HCT116 (cell line): ENCODE data around the gene SERPIND1. TPM values are rescaled to one million over a fixed set of nuclear protein-coding genes. Genes with fewer than 3 reads are reported as not detected.

Source experiments
- ATAC-seq: fragments of 200-7000 bp; cut with Tn5 transposase; 2 replicates; pipeline ENCODE4 v1.9.1; 2020; ENCODE audit warnings: mild to moderate bottlenecking, moderate library complexity
- BruUV-seq: library from RNA; stranded (reverse); fragments of 400-500 nt; replicated peaks from 2 replicates; lab custom pipeline; 2021; lab: Mats Ljungman, UMichigan
- CTCF ChIA-PET: fragments of 300-600 bp; sonication (Branson Sonifier 250); formaldehyde crosslinking; loops from one replicate; lab custom pipeline; 2021; ENCODE audit warnings: antibody characterized with exemption; lab: Charles Lee
- POLR2A ChIA-PET: fragments of 300-600, 350-600 bp; sonication (Branson Sonifier 250); formaldehyde crosslinking; loops from one replicate; lab custom pipeline; 2021; ENCODE audit warnings: antibody characterized with exemption; lab: Charles Lee
- RAD21 ChIA-PET, 2 experiments: fragments of 300-600 bp; sonication (Branson Sonifier 250); formaldehyde crosslinking; loops; one replicate each; lab custom pipeline; 2023; ENCODE audit warnings: low total read pairs in 2 of 2; ENCODE audit not compliant: uncharacterized antibody in 2 of 2, unreplicated experiment in 2 of 2, low non-redundant PET in 1 of 2; lab: Charles Lee
- DNase-seq: peaks from one replicate; pipeline ENCODE4 v3.0.0-alpha.2; 2010; ENCODE audit warnings: low read depth, low spot score
- H2AFZ ChIP-seq: fragments of 200-600 bp; shearing (Covaris generic), sonication (generic); 2 replicates; pipeline ENCODE4 v1.6.1; 2017; ENCODE audit warnings: low read depth, mixed run types, mixed read lengths, antibody characterized with exemption, low read length; ENCODE audit not compliant: poor library complexity, severe bottlenecking
- H3K27ac ChIP-seq: 2 replicates; pipeline ENCODE4 v1.5.1; 2012; ENCODE audit warnings: low read depth, low read length
- H3K27me3 ChIP-seq: fragments of 200-600 bp; sonication (generic); 2 replicates; pipeline ENCODE4 v1.6.1; 2016; ENCODE audit warnings: mixed run types, low read length, mixed read lengths; ENCODE audit not compliant: insufficient read depth
- H3K36me3 ChIP-seq, 2 experiments: fragments of 200-500 bp in 1 of 2; fragments of 200-600 bp in 1 of 2; sonication (Bioruptor generic) in 1 of 2; sonication (generic) in 1 of 2; 2 replicates each; pipeline versions ENCODE4 v1.5.1 to v1.6.1; 2014 to 2016; ENCODE audit warnings: low read length in 2 of 2, inconsistent platforms in 1 of 2, mixed read lengths in 1 of 2, mixed run types in 1 of 2; ENCODE audit not compliant: insufficient read depth in 2 of 2, control insufficient read depth in 1 of 2
- H3K4me1 ChIP-seq, 2 experiments: fragments of 200-600 bp in 1 of 2; sonication (generic) in 1 of 2; 2 replicates each; pipeline versions ENCODE4 v1.5.1 to v1.6.1; 2012 to 2017; ENCODE audit warnings: low read length in 2 of 2, inconsistent platforms in 1 of 2, mild to moderate bottlenecking in 1 of 2, mixed read lengths in 1 of 2, mixed run types in 1 of 2, moderate library complexity in 1 of 2; ENCODE audit not compliant: insufficient read depth in 2 of 2, control insufficient read depth in 1 of 2
- H3K4me2 ChIP-seq: fragments of 200-600 bp; sonication (generic); 2 replicates; pipeline ENCODE4 v1.6.1; 2017; ENCODE audit warnings: mixed run types, low read length, mixed read lengths
- H3K4me3 ChIP-seq, 2 experiments: fragments of 200-600 bp in 1 of 2; sonication (generic) in 1 of 2; replicated peaks in 1 of 2; 2 replicates each; pipeline ENCODE4 v1.5.1; 2011 to 2016; ENCODE audit warnings: low read length in 2 of 2, control low read depth in 1 of 2, low read depth in 1 of 2, mild to moderate bottlenecking in 1 of 2, mixed read lengths in 1 of 2, mixed run types in 1 of 2
- H3K79me2 ChIP-seq: fragments of 200-600 bp; sonication (generic); 2 replicates; pipeline ENCODE4 v1.6.1; 2017; ENCODE audit warnings: mild to moderate bottlenecking, mixed run types, low read length, moderate library complexity, mixed read lengths; ENCODE audit not compliant: insufficient read depth
- H3K9ac ChIP-seq: fragments of 200-600 bp; sonication (generic); 2 replicates; pipeline ENCODE4 v1.6.1; 2016; ENCODE audit warnings: low read length, mixed read lengths
- H3K9me2 ChIP-seq: fragments of 200-600 bp; sonication (generic), shearing (Covaris generic); 2 replicates; pipeline ENCODE4 v1.6.1; 2017; ENCODE audit warnings: mixed run types, mild to moderate bottlenecking, moderate library complexity; ENCODE audit not compliant: insufficient read depth
- H3K9me3 ChIP-seq, 2 experiments: fragments of 200-500 bp in 1 of 2; fragments of 200-600 bp in 1 of 2; sonication (Bioruptor generic) in 1 of 2; sonication (generic) in 1 of 2; 2 replicates each; pipeline ENCODE4 v1.6.1; 2014 to 2017; ENCODE audit warnings: low read length in 2 of 2, mixed read lengths in 2 of 2, inconsistent platforms in 1 of 2, low read depth in 1 of 2, mild to moderate bottlenecking in 1 of 2, mixed run types in 1 of 2, moderate library complexity in 1 of 2; ENCODE audit not compliant: control insufficient read depth in 1 of 2, insufficient read depth in 1 of 2
- H4K20me1 ChIP-seq: fragments of 200-600 bp; sonication (generic), shearing (Covaris generic); 2 replicates; pipeline ENCODE4 v1.6.1; 2017; ENCODE audit warnings: mixed run types, mild to moderate bottlenecking, moderate library complexity; ENCODE audit not compliant: insufficient read depth
- CBX3 ChIP-seq: IDR thresholded peaks from 2 replicates; pipeline ENCODE4 v1.6.1; 2012; ENCODE audit warnings: low read depth
- CEBPB ChIP-seq: IDR thresholded peaks from 2 replicates; pipeline ENCODE4 v1.6.1; 2012; ENCODE audit warnings: low read depth
- POLR2A ChIP-seq: IDR thresholded peaks from 2 replicates; pipeline ENCODE4 v1.7.0; 2011; ENCODE audit warnings: borderline replicate concordance; ENCODE audit not compliant: insufficient read depth, insufficient read length; ENCODE audit errors: extremely low read depth
- TCF7L2 ChIP-seq: IDR thresholded peaks from 2 replicates; pipeline ENCODE4 v1.7.0; 2011; ENCODE audit warnings: borderline replicate concordance, inconsistent platforms; ENCODE audit not compliant: insufficient read depth, insufficient read length; ENCODE audit errors: extremely low read depth
- ZNF274 ChIP-seq: fragments of 200-500 bp; sonication (Bioruptor generic); IDR thresholded peaks from 2 replicates; pipeline ENCODE4 v1.6.1; 2014; ENCODE audit warnings: mild to moderate bottlenecking, low read depth, low read length, inconsistent platforms
- intact Hi-C: fragments of 100-400 bp; cut with micrococcal nuclease; formaldehyde crosslinking; loops from 2 replicates; pipeline ENCODE4 v1.10.0; 2022
- total RNA-seq: library from RNA; stranded (reverse); gene quantifications from one replicate; pipeline ENCODE4 v1.2.1, GENCODE V29; 2021; ENCODE audit not compliant: unreplicated experiment

The SERPIND1 gene
- total RNA-seq, 1 experiment from 2014 or later, result 0.25 TPM

DNA sequence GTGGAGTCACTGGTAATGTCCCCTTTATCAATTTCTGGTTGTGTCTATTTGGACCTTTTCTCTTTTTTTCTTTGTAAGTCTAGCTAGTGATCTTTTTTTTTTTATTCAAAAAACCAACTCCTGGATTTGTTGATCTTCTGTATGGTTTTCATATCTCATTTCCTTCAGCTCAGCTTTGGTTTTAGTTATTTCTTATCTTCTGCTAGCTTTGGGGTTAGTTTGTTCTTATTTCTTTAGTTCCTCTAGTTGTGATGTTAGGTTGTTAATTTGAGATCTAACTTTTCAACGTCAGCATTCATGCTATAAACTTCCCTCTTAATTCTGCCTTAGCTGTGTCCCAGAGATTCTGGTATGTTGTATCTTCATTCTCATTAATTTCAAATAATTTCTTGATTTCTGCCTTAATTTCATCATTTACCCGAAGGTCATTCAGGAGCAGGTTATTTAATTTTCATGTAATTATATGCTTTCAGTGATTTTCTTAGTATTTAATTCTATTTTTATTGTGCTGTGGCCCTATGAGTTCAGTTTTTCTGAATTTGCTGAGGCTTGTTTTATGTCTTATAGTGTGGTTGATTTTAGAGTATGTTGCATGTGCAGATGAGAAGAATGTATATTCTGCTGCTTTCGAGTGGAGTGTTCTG lies 55.7 kb downstream of the SERPIND1 start:
- DNase-seq (no peak), ATAC-seq (no peak)
- no peak overlapping the region for H2AFZ ChIP-seq
- no peak overlapping the region for H3K4me3 ChIP-seq
- no peaks in the 10 kb centered on the region for H3K79me2 ChIP-seq
- ChIA-PET RAD21 (no interaction called here), CTCF (no interaction called here), POLR2A (no interaction called here)
- BruUV-seq, result no TSS peak
- H3K27me3 ChIP-seq, result no peaks in the 10 kb centered on the region
- intact Hi-C loops, result no loop called here
- no peaks in the 10 kb centered on the region for H3K9me3 ChIP-seq
- H3K4me1 ChIP-seq, result no peaks in the 10 kb centered on the region
- H3K4me2 ChIP-seq, result no peak overlapping the region
- H4K20me1 ChIP-seq, result no peaks in the 10 kb centered on the region
- peaks cover 0 to 5% of the 10 kb centered on the region in 2 experiments; a peak in 2 of 4 replicates for H3K36me3 ChIP-seq
- H3K9ac ChIP-seq, result no peak overlapping the region
- no peak overlapping the region for H3K27ac ChIP-seq
- TF ChIP-seq TCF7L2 (no peak), CBX3 (no peak)
- no peaks in the 10 kb centered on the region for H3K9me2 ChIP-seq

- no peaks in the 10 kb centered on the region for H3K27me3 ChIP-seq
- no peak overlapping the region for H3K9ac ChIP-seq
- no peak overlapping the region for H3K4me3 ChIP-seq
- H2AFZ ChIP-seq, result no peak overlapping the region
- no peak for ATAC-seq
- no peak for TF ChIP-seq POLR2A
- no peak for TF ChIP-seq TCF7L2
- no peak for TF ChIP-seq ZNF274
- TF ChIP-seq CEBPB, result no peak
- TF ChIP-seq, all 23 proteins: peak for 0
- DNase-seq, result no peak
- Histone ChIP-seq H3K36me3 (peaks cover 0 to 5% of the 10 kb centered on the region in 2 experiments; a peak in 2 of 4 replicates), H3K79me2 (no peaks in the 10 kb centered on the region), H3K27ac (no peak overlapping the region), H3K9me2 (no peaks in the 10 kb centered on the region), H3K9me3 (no peaks in the 10 kb centered on the region), H3K4me1 (no peaks in the 10 kb centered on the region), H3K4me2 (no peak overlapping the region), H4K20me1 (no peaks in the 10 kb centered on the region)
- POLR2A ChIA-PET, result no interaction called here
- CTCF ChIA-PET, result no interaction called here
- RAD21 ChIA-PET, result no interaction called here
- no TSS peak for BruUV-seq
- intact Hi-C loops, result no loop called here
These were observed 59.3 kb downstream of the SERPIND1 start for GRCh38 chr22:20833225-20833665.
